Astrocyte (in vitro differentiated cells and primary cell): ENCODE results near the gene CHN2. TPM values are rescaled to one million over a fixed set of nuclear protein-coding genes. Genes with fewer than 3 reads are reported as not detected.

Experiments
- DNase-seq: peaks from one replicate; pipeline ENCODE4 v3.0.0-alpha.2; 2010; ENCODE audit warnings: low read depth
- FAIRE-seq: peaks from 2 replicates; lab custom pipeline; 2011; peaks lifted over from hg19 to GRCh38; lab: Jason Lieb, UNC
- H2AFZ ChIP-seq: 2 replicates; pipeline ENCODE4 v1.6.0; 2012; ENCODE audit warnings: low read depth, low read length, inconsistent platforms
- H3K27ac ChIP-seq: 2 replicates; pipeline ENCODE4 v1.5.1; 2011; ENCODE audit warnings: low read depth, low read length, inconsistent platforms
- H3K27me3 ChIP-seq: 2 replicates; pipeline ENCODE4 v1.6.0; 2011; ENCODE audit warnings: low read length, inconsistent platforms; ENCODE audit not compliant: insufficient read depth
- H3K36me3 ChIP-seq: 2 replicates; pipeline ENCODE4 v1.5.1; 2011; ENCODE audit warnings: low read length, inconsistent platforms; ENCODE audit not compliant: insufficient read depth
- H3K4me1 ChIP-seq: 2 replicates; pipeline ENCODE4 v1.5.1; 2011; ENCODE audit warnings: low read length, inconsistent platforms; ENCODE audit not compliant: insufficient read depth
- H3K4me2 ChIP-seq: 2 replicates; pipeline ENCODE4 v1.6.0; 2012; ENCODE audit warnings: low read length, inconsistent platforms
- H3K4me3 ChIP-seq: 2 replicates; pipeline ENCODE4 v1.5.1; 2011; ENCODE audit warnings: low read depth, mild to moderate bottlenecking, low read length, inconsistent platforms; ENCODE audit not compliant: insufficient read depth
- H3K79me2 ChIP-seq: 2 replicates; pipeline ENCODE4 v1.6.0; 2012; ENCODE audit warnings: mild to moderate bottlenecking, low read length, inconsistent platforms; ENCODE audit not compliant: insufficient read depth
- H3K9ac ChIP-seq: 2 replicates; pipeline ENCODE4 v1.6.0; 2012; ENCODE audit warnings: mild to moderate bottlenecking, low read length, inconsistent platforms
- H3K9me3 ChIP-seq: 2 replicates; pipeline ENCODE4 v1.5.1; 2012; ENCODE audit warnings: low read depth, mild to moderate bottlenecking, low read length, inconsistent platforms; ENCODE audit not compliant: insufficient read depth
- H4K20me1 ChIP-seq: 2 replicates; pipeline ENCODE4 v1.6.0; 2012; ENCODE audit warnings: low read length, inconsistent platforms; ENCODE audit not compliant: insufficient read depth
- H3K27ac Mint-ChIP-seq: one replicate; pipeline ENCODE4 v1.8.0; 2021; ENCODE audit warnings: mild to moderate bottlenecking, mixed read lengths; ENCODE audit not compliant: unreplicated experiment
- H3K27me3 Mint-ChIP-seq: one replicate; pipeline ENCODE4 v1.8.0; 2021; ENCODE audit warnings: low read depth, mixed read lengths; ENCODE audit not compliant: unreplicated experiment
- H3K36me3 Mint-ChIP-seq: one replicate; pipeline ENCODE4 v1.8.0; 2021; ENCODE audit warnings: low read depth, mixed read lengths; ENCODE audit not compliant: unreplicated experiment
- H3K4me1 Mint-ChIP-seq: one replicate; pipeline ENCODE4 v1.8.0; 2021; ENCODE audit warnings: low read depth, mixed read lengths; ENCODE audit not compliant: unreplicated experiment
- H3K4me3 Mint-ChIP-seq: one replicate; pipeline ENCODE4 v1.8.0; 2021; ENCODE audit warnings: mild to moderate bottlenecking, moderate library complexity, mixed read lengths; ENCODE audit not compliant: unreplicated experiment
- H3K9me3 Mint-ChIP-seq: one replicate; pipeline ENCODE4 v1.8.0; 2021; ENCODE audit warnings: mild to moderate bottlenecking, mixed read lengths; ENCODE audit not compliant: unreplicated experiment
- EZH2 ChIP-seq: IDR thresholded peaks from 2 replicates; pipeline ENCODE4 v1.6.1; 2012; ENCODE audit warnings: mild to moderate bottlenecking, low read length, inconsistent platforms; ENCODE audit not compliant: insufficient read depth
- total RNA-seq: library from RNA; stranded (reverse); gene quantifications from 2 replicates; pipeline ENCODE4 v1.2.1, GENCODE V29; 2021
- TF ChIP-seq, protein P1 (sequence below): IDR thresholded peaks from 2 replicates; pipeline ENCODE4 v1.5.1; 2011; ENCODE audit warnings: low read depth, mild to moderate bottlenecking, inconsistent platforms, low read length, moderate library complexity; ENCODE audit not compliant: insufficient read depth

Gene CHN2
- total RNA-seq, 1 donor from 2014 or later, result 2.5 TPM

DNA sequence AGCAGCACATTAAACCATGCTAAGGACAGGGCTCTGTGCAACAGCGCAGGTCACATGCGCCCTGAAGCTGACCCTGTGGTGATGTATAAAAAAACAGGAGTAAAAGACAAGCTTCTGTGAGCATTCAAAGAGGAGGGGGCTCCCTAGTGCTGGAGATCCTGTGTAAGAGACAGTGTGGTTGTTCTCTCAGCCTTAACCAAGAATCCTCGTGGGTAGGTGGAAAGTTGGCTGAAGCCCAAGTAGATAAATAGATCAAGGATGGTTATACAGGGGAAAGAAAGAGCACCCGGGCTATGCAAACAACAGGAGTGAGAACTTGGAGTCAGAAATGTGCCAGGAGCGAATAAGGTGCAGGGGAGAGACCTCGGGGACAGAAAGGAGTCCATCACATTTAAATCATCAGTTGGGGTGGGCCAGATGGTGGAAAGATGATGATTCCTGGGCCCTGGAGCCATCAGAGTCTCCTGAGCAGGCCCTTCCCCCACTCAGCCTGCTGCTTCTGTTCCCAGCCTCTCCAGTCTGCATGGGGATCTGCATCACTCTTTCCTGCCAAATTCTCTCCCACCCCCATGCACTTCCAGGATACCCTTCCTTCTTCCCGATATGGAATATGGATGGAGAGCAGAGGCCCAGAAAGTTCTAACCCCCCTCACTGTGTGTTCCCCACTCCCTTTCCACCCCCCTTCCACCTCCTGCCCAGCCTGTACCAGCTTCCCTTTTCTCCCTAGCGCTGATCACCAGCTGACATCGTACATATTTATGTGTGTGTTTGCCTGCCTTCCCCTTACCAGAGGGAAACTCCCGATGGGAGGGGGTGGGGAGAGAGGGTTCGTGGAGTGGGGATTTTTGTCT is 291.0 kb downstream of the CHN2 start:
- Mint-ChIP-seq H3K4me1 (peaks cover 74% of the 10 kb centered on the region), H3K27me3 (no peaks in the 10 kb centered on the region), H3K4me3 (peak overlapping the region; percentile 4), H3K9me3 (no peaks in the 10 kb centered on the region), H3K36me3 (no peaks in the 10 kb centered on the region), H3K27ac (peak overlapping the region; percentile 60)
- Histone ChIP-seq H3K9me3 (no peaks in the 10 kb centered on the region), H3K27me3 (peaks cover 5% of the 10 kb centered on the region), H3K27ac (no peak overlapping the region), H3K36me3 (no peaks in the 10 kb centered on the region), H3K9ac (no peak overlapping the region), H4K20me1 (no peaks in the 10 kb centered on the region), H3K4me3 (no peak overlapping the region), H3K4me2 (no peak overlapping the region), H3K4me1 (peaks cover 5% of the 10 kb centered on the region), H2AFZ (no peak overlapping the region), H3K79me2 (no peaks in the 10 kb centered on the region)
- FAIRE-seq, result no peak
- TF ChIP-seq EZH2, result no peak
- TF ChIP-seq, protein P1, sequence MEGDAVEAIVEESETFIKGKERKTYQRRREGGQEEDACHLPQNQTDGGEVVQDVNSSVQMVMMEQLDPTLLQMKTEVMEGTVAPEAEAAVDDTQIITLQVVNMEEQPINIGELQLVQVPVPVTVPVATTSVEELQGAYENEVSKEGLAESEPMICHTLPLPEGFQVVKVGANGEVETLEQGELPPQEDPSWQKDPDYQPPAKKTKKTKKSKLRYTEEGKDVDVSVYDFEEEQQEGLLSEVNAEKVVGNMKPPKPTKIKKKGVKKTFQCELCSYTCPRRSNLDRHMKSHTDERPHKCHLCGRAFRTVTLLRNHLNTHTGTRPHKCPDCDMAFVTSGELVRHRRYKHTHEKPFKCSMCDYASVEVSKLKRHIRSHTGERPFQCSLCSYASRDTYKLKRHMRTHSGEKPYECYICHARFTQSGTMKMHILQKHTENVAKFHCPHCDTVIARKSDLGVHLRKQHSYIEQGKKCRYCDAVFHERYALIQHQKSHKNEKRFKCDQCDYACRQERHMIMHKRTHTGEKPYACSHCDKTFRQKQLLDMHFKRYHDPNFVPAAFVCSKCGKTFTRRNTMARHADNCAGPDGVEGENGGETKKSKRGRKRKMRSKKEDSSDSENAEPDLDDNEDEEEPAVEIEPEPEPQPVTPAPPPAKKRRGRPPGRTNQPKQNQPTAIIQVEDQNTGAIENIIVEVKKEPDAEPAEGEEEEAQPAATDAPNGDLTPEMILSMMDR, result no peak
- no peak for DNase-seq

DNA sequence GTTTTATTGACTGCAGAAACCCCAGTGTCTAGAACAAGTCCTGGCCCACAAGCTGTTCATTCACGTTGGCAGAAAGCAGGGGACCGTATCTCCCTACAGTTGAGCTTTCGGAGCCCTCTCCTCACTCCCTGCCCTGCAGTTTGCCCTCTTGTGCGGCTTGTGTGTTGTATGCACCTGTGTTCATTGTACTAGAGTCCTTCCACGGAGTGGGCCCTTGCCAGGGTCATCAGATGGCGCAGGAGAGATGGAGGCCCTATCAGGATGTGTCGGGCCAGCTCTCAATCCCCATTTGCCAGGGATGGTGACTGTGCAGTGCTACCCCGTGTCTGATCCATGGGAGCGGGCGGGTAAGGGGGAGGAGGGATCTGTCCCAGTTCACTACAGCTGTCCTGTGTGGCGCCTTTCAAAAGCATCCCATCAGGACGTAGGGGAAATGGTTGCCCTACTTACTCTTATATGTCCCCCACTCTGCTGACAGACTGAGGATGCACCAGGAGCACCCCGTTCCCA is 291.7 kb downstream of the CHN2 start:
- Histone ChIP-seq H3K4me1 (peaks cover 5% of the 10 kb centered on the region), H3K4me3 (no peak overlapping the region), H3K27me3 (peaks cover 3% of the 10 kb centered on the region), H3K9ac (no peak overlapping the region), H2AFZ (no peak overlapping the region), H3K36me3 (no peaks in the 10 kb centered on the region), H3K79me2 (no peaks in the 10 kb centered on the region), H3K9me3 (no peaks in the 10 kb centered on the region), H4K20me1 (no peaks in the 10 kb centered on the region), H3K27ac (no peak overlapping the region), H3K4me2 (no peak overlapping the region)
- Mint-ChIP-seq H3K9me3 (no peaks in the 10 kb centered on the region), H3K27me3 (no peaks in the 10 kb centered on the region), H3K4me3 (no peak overlapping the region), H3K4me1 (peaks cover 72% of the 10 kb centered on the region), H3K36me3 (no peaks in the 10 kb centered on the region), H3K27ac (peak overlapping the region; percentile 60)
- TF ChIP-seq EZH2, result no peak
- TF ChIP-seq, protein P1, result no peak
- DNase-seq, result no peak
- no peak for FAIRE-seq

DNA sequence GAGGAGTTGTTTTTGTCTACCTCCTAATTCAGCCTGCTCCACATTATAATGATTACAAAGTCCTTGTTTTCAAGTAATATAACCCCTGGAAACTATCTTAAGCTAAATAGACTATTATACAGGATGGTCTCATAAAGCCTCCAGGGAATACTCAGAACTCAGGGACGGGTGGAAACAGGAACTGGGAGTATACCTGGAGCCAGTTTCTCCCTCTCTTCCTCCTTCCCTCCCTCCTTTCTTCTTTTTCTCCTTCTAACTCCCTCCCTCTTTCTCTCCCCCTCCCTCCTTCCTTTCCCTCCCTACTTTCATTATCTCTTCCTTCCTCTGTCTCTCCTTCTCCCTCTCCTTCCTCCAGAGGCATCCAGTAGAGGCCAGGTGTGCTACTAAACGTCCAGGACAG is 292.8 kb downstream of the CHN2 start:
- FAIRE-seq (no peak), DNase-seq (no peak)
- no peak overlapping the region for H3K27ac ChIP-seq
- H4K20me1 ChIP-seq, result no peaks in the 10 kb centered on the region
- H3K4me1 Mint-ChIP-seq, result peaks cover 68% of the 10 kb centered on the region
- no peaks in the 10 kb centered on the region for H3K9me3 Mint-ChIP-seq
- TF ChIP-seq, protein P1, result no peak
- no peak for TF ChIP-seq EZH2
- H3K9me3 ChIP-seq, result no peaks in the 10 kb centered on the region
- H3K27ac Mint-ChIP-seq, result peak overlapping the region; percentile 97
- no peak overlapping the region for H3K4me2 ChIP-seq
- no peak overlapping the region for H3K9ac ChIP-seq
- no peak overlapping the region for H2AFZ ChIP-seq
- H3K4me1 ChIP-seq, result peaks cover 5% of the 10 kb centered on the region
- H3K36me3 ChIP-seq, result no peaks in the 10 kb centered on the region
- no peaks in the 10 kb centered on the region for H3K36me3 Mint-ChIP-seq
- peaks cover 3% of the 10 kb centered on the region for H3K27me3 ChIP-seq
- H3K79me2 ChIP-seq, result no peaks in the 10 kb centered on the region
- H3K27me3 Mint-ChIP-seq, result no peaks in the 10 kb centered on the region
- no peak overlapping the region for H3K4me3 ChIP-seq
- no peak overlapping the region for H3K4me3 Mint-ChIP-seq
